Measurements from ENCODE around the gene ZNF556. TPM values are rescaled to one million over a fixed set of nuclear protein-coding genes. Genes with fewer than 3 reads are reported as not detected.

Gene ZNF556
- total RNA-seq, 1 donor, result not detected

DNA sequence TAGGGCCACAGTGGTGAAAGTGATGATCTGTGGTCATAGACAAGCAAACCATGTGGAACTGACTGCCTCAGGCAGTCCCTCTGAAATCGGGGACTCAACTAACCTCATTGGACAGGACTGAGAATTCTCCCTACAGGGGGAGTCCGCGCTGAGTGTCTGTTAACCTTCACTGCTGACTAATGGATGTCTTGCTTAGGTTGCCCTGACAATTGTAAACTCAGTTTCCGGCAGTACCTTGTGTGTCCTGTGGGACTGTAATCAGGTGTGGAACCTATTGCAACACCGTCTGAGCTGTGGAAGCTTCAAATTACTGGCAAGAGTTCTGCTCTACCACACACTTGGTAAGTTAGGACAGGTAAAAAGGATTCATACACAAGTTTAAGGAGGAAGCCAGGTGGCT lies 55.9 kb downstream of the ZNF556 start:
- Histone ChIP-seq H3K36me3 (ENCODE audit: insufficient read depth, low read length) (peaks cover 8% of the 10 kb centered on the region), H3K9me3 (ENCODE audit: low read depth, low read length) (peaks cover 9% of the 10 kb centered on the region), H3K4me2 (ENCODE audit: insufficient read depth, low read length) (no peak overlapping the region), H3K4me3 (ENCODE audit: insufficient read depth, low read length) (no peak overlapping the region), H3K27me3 (ENCODE audit: insufficient read depth, low read length) (no peaks in the 10 kb centered on the region), H3K79me2 (ENCODE audit: insufficient read depth, low read length) (no peaks in the 10 kb centered on the region), H3K4me1 (ENCODE audit: insufficient read depth, low read length) (no peaks in the 10 kb centered on the region), H2AFZ (ENCODE audit: low read length) (no peak overlapping the region), H3K27ac (ENCODE audit: low read depth, low read length) (no peak overlapping the region), H4K20me1 (ENCODE audit: insufficient read depth, low read length) (no peaks in the 10 kb centered on the region)
- no peak for DNase-seq (ENCODE audit: insufficient read length, low spot score, missing footprints)
- TF ChIP-seq CTCF (IDR thresholded peaks at IDR 0.05; ENCODE audit: extremely low read depth, low read depth, low read length), result no peak

DNA sequence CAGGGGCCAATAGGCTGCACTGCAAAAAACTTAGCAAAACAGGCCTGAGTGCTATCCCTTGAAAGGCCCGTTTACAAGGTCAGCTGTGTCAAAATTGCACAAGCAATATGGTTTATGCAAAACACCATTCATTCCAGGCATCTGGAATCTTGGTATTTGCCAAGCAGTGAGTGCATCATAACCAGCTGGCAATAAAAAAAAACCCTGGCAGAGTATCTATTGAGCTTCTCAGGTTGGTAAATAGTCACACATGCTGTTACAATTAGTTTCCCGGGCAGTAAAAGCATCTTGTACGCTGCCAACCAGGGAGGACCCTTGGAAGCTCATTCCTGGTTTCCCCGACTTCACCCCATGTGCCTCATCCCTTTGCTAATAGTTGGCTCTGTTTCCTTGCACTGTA lies 56.4 kb downstream of the ZNF556 start:
- Histone ChIP-seq H3K4me2 (ENCODE audit: insufficient read depth, low read length) (no peak overlapping the region), H3K79me2 (ENCODE audit: insufficient read depth, low read length) (no peaks in the 10 kb centered on the region), H3K4me1 (ENCODE audit: insufficient read depth, low read length) (no peaks in the 10 kb centered on the region), H4K20me1 (ENCODE audit: insufficient read depth, low read length) (no peaks in the 10 kb centered on the region), H3K27ac (ENCODE audit: low read depth, low read length) (no peak overlapping the region), H2AFZ (ENCODE audit: low read length) (no peak overlapping the region), H3K27me3 (ENCODE audit: insufficient read depth, low read length) (no peaks in the 10 kb centered on the region), H3K9me3 (ENCODE audit: low read depth, low read length) (peaks cover 5% of the 10 kb centered on the region), H3K36me3 (ENCODE audit: insufficient read depth, low read length) (peaks cover 4% of the 10 kb centered on the region), H3K4me3 (ENCODE audit: insufficient read depth, low read length) (no peak overlapping the region)
- TF ChIP-seq CTCF (IDR thresholded peaks at IDR 0.05; ENCODE audit: extremely low read depth, low read depth, low read length), result no peak
- DNase-seq (ENCODE audit: insufficient read length, low spot score, missing footprints), result no peak

DNA sequence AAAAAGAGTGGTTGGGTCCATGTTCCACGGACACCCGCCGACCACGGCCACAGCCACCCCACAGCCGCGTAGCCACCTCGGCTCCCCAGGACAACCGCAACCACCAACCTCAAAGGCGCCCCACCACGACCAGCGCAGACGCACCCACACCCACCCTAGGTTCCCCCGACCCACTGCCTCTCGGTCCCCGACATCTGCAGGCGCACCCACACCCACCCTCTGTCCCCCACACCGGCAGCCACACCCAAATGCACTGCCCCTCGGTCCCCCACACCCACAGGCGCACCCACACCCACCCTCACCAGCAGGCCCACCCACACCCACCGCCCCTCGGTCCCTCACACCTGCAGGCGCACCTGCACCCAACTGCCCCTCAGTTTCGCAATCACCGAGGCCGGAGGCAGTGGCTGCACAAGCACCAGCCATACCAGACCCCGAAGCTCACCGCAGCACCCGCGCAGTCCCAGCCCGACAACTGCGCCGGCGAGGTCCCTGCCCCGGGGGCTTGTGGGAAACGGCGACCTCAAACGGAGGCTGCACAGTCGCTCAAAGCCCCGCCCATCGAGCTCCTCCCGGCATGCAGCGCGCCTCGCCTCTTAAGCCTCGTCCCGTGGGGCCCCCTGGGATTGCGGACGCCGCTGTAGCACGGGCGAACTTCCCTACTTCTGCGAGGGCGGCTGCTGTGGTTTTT lies 59.4 kb downstream of the ZNF556 start:
- H3K79me2 ChIP-seq (ENCODE audit: insufficient read depth, low read length), result no peaks in the 10 kb centered on the region
- H3K9me3 ChIP-seq (ENCODE audit: low read depth, low read length), result peaks cover 4% of the 10 kb centered on the region
- DNase-seq (ENCODE audit: insufficient read length, low spot score, missing footprints), result no peak
- no peaks in the 10 kb centered on the region for H3K36me3 ChIP-seq (ENCODE audit: insufficient read depth, low read length)
- H3K27ac ChIP-seq (ENCODE audit: low read depth, low read length), result no peak overlapping the region
- H3K4me3 ChIP-seq (ENCODE audit: insufficient read depth, low read length), result no peak overlapping the region
- H3K27me3 ChIP-seq (ENCODE audit: insufficient read depth, low read length), result no peaks in the 10 kb centered on the region
- no peak overlapping the region for H3K4me2 ChIP-seq (ENCODE audit: insufficient read depth, low read length)
- H2AFZ ChIP-seq (ENCODE audit: low read length), result no peak overlapping the region
- TF ChIP-seq CTCF (IDR thresholded peaks at IDR 0.05; ENCODE audit: extremely low read depth, low read depth, low read length), result no peak
- H4K20me1 ChIP-seq (ENCODE audit: insufficient read depth, low read length), result no peaks in the 10 kb centered on the region
- no peaks in the 10 kb centered on the region for H3K4me1 ChIP-seq (ENCODE audit: insufficient read depth, low read length)

- H3K27ac ChIP-seq (ENCODE audit: low read depth, low read length), result no peak overlapping the region
- no peak overlapping the region for H3K4me3 ChIP-seq (ENCODE audit: insufficient read depth, low read length)
- H3K36me3 ChIP-seq (ENCODE audit: insufficient read depth, low read length), result no peaks in the 10 kb centered on the region
- no peaks in the 10 kb centered on the region for H3K27me3 ChIP-seq (ENCODE audit: insufficient read depth, low read length)
- no peak for DNase-seq (ENCODE audit: insufficient read length, low spot score, missing footprints)
- H2AFZ ChIP-seq (ENCODE audit: low read length), result no peak overlapping the region
- H4K20me1 ChIP-seq (ENCODE audit: insufficient read depth, low read length), result no peaks in the 10 kb centered on the region
- no peaks in the 10 kb centered on the region for H3K79me2 ChIP-seq (ENCODE audit: insufficient read depth, low read length)
- no peaks in the 10 kb centered on the region for H3K4me1 ChIP-seq (ENCODE audit: insufficient read depth, low read length)
- peaks cover 4% of the 10 kb centered on the region for H3K9me3 ChIP-seq (ENCODE audit: low read depth, low read length)
- no peak overlapping the region for H3K4me2 ChIP-seq (ENCODE audit: insufficient read depth, low read length)
- TF ChIP-seq CTCF (IDR thresholded peaks at IDR 0.05; ENCODE audit: extremely low read depth, low read depth, low read length), result no peak
Observed at GRCh38 chr19:2927032-2927430, 59.9 kb downstream of the ZNF556 start.

Other genes starting within 250 kb of the ZNF556 start
- gene GNG7, start 164.6 kb upstream of the ZNF556 start, total RNA-seq, result 0.29 and 0.72 TPM in 2 replicates
- 12.4 and 14.8 TPM in 2 replicates for gene DIRAS1, start 146.0 kb upstream of the ZNF556 start, total RNA-seq
- 33.0 and 33.7 TPM in 2 replicates for gene SLC39A3, start 127.3 kb upstream of the ZNF556 start, total RNA-seq
- gene SGTA, start 84.1 kb upstream of the ZNF556 start, total RNA-seq, result 35.9 and 38.7 TPM in 2 replicates
- gene THOP1, start 81.8 kb upstream of the ZNF556 start, total RNA-seq, result 45.6 and 49.5 TPM in 2 replicates
- 5.6 and 5.8 TPM in 2 replicates for gene ZNF554, start 47.5 kb upstream of the ZNF556 start, total RNA-seq
- gene ZNF555, start 25.9 kb upstream of the ZNF556 start, total RNA-seq, result 6.2 and 8.0 TPM in 2 replicates
- 5.4 and 6.5 TPM in 2 replicates for gene ZNF57, start 33.6 kb downstream of the ZNF556 start, total RNA-seq
- 3.5 and 5.8 TPM in 2 replicates for gene ZNF77, start 77.6 kb downstream of the ZNF556 start, total RNA-seq
- under 0.01 and 0.72 TPM in 2 replicates for gene TLE6, start 110.2 kb downstream of the ZNF556 start, total RNA-seq
- 2.4 and 5.1 TPM in 2 replicates for gene TLE2, start 161.9 kb downstream of the ZNF556 start, total RNA-seq
- gene TLE5, start 195.2 kb downstream of the ZNF556 start, total RNA-seq, result 209 and 211 TPM in 2 replicates
- gene GNA11, start 227.0 kb downstream of the ZNF556 start, total RNA-seq, result 73.7 and 74.2 TPM in 2 replicates

Measured in osteoblast (primary cell).